Activated naive CD4-positive, alpha-beta T cell treated with anti-CD3 and anti-CD28 coated beads, Interleukin-2, amount 10 ng/mL, durations not matched to agents 7 days and 5 days (primary cell): ENCODE results near the gene CDK18.

ENCODE experiments used
- CTCF ChIA-PET: fragments of 350-600 bp; sonication (Branson Sonifier 250); formaldehyde crosslinking; loops from one replicate; lab custom pipeline; 2021; ENCODE audit warnings: antibody characterized with exemption; lab: Charles Lee
- DNase-seq: peaks from one replicate; pipeline ENCODE4 v3.0.0-alpha.2; 2020
- H3K27ac Mint-ChIP-seq: one replicate; pipeline ENCODE4 v1.8.0; 2021; ENCODE audit warnings: mild to moderate bottlenecking, moderate library complexity, mixed read lengths
- H3K27me3 Mint-ChIP-seq: one replicate; pipeline ENCODE4 v1.8.0; 2021; ENCODE audit warnings: mild to moderate bottlenecking, mixed read lengths
- H3K36me3 Mint-ChIP-seq: one replicate; pipeline ENCODE4 v1.8.0; 2021; ENCODE audit warnings: mixed read lengths
- H3K4me1 Mint-ChIP-seq: one replicate; pipeline ENCODE4 v1.8.0; 2021; ENCODE audit warnings: mixed read lengths
- H3K4me3 Mint-ChIP-seq: one replicate; pipeline ENCODE4 v1.8.0; 2021; ENCODE audit warnings: mild to moderate bottlenecking, moderate library complexity, mixed read lengths
- H3K9me3 Mint-ChIP-seq: one replicate; pipeline ENCODE4 v1.8.0; 2021; ENCODE audit warnings: mixed read lengths

CDK18 gene

DNA sequence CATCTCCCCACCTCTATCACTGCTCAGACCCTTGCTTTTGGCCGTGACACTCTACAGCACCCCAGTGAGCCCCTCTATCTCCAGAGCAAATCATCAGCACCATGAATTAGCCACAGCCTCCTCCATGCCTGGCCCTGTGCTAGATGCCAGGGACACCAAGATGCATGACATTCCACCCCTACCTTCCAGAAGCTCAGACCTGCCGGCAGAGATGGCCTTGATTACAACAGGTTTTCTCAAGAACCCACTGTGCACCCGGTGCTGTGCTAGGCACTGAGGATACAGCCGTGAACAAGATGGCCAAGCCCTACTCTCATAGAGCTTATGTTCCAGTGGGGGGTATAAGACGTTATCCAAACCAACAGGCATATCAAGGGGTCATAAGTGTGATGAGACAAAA lies 30.6 kb downstream of the CDK18 start:
- Mint-ChIP-seq H3K27me3 (peaks cover 34% of the 10 kb centered on the region), H3K27ac (no peak overlapping the region), H3K9me3 (no peaks in the 10 kb centered on the region), H3K36me3 (no peaks in the 10 kb centered on the region), H3K4me3 (no peak overlapping the region), H3K4me1 (peaks cover 11% of the 10 kb centered on the region)
- peak; percentile 5 for DNase-seq
- CTCF ChIA-PET, result interaction anchor here (1.0 to 1.5 kb wide), 3 partner anchors 10 to 122 kb away, joined by 4 to 10 read pairs (median 5); no protein-coding TSS in a partner anchor

DNA sequence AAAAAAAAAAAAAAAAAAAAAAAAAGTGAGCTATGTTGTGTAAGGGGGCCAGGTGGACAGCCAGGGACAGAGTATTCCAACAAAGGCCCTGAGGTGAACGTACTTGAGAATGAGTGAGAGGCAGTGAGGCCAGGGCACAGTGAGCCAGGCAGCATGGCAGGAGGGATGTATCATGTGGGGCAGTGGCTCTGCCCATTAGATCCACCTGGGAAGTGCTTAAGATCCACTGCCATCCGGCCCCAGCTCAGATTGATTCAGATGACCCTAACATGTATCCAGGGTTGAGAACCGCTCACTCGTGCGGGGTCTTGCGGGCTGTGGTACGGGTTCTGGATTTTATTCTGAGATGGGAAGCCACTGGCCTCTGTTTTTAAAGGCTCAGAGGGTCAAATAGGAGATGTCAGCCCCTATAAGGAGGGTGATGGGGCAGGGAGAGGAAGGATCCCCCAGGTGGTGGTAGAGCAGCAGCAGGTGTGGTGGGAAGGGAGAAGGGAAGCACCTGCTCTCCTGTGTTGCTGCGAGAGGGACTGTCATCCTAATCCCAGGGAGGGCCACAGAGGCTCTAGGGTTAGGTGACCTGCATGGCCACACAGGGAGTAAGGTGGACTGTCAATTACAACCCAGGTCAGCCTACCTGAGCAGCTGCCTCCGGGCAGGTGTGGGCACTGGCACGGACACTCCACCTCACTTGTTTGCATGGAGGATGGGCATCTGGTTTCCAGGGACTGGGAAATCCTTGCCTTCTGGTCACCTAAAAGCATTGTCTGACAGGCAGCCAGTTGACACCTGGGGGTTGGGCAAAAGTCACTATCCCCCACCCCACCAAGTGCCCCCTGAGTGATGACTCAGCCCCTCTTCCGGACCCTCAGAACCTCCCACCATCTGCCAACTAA lies 31.6 kb downstream of the CDK18 start:
- Mint-ChIP-seq H3K9me3 (no peaks in the 10 kb centered on the region), H3K36me3 (no peaks in the 10 kb centered on the region), H3K4me1 (peaks cover 11% of the 10 kb centered on the region), H3K27ac (no peak overlapping the region), H3K4me3 (no peak overlapping the region), H3K27me3 (peaks cover 36% of the 10 kb centered on the region)
- DNase-seq, result peak; percentile 16
- CTCF ChIA-PET, result interaction anchor here (0.5 to 1.5 kb wide), 4 partner anchors 7 to 107 kb away, joined by 4 to 10 read pairs (median 4); no protein-coding TSS in a partner anchor

GRCh38 chr1:205536759-205537361 lies 32.4 kb downstream of the CDK18 start:
- Mint-ChIP-seq H3K9me3 (no peaks in the 10 kb centered on the region), H3K4me3 (no peak overlapping the region), H3K4me1 (peaks cover 11% of the 10 kb centered on the region), H3K36me3 (no peaks in the 10 kb centered on the region), H3K27me3 (peaks cover 44% of the 10 kb centered on the region), H3K27ac (no peak overlapping the region)
- DNase-seq, result peak; percentile 18
- CTCF ChIA-PET, result interaction anchor here (0.5 to 2.1 kb wide), 5 partner anchors 8 to 122 kb away, joined by 3 to 12 read pairs (median 5); no protein-coding TSS in a partner anchor

- Mint-ChIP-seq H3K9me3 (no peaks in the 10 kb centered on the region), H3K4me3 (no peak overlapping the region), H3K4me1 (peaks cover 11% of the 10 kb centered on the region), H3K36me3 (no peaks in the 10 kb centered on the region), H3K27me3 (peaks cover 50% of the 10 kb centered on the region), H3K27ac (no peak overlapping the region)
- no peak for DNase-seq
- CTCF ChIA-PET, result interaction anchor here (0.6 to 2.1 kb wide), 5 partner anchors 9 to 513 kb away, joined by 3 to 12 read pairs (median 4); no protein-coding TSS in a partner anchor
Measured at GRCh38 chr1:205537386-205538018, 33.0 kb downstream of the CDK18 start.

GRCh38 chr1:205538235-205538840 lies 33.9 kb downstream of the CDK18 start:
- H3K36me3 Mint-ChIP-seq, result no peaks in the 10 kb centered on the region
- CTCF ChIA-PET, result interaction anchor here (2.1 kb wide), 2 partner anchors 14 to 120 kb away, joined by 12 read pairs; no protein-coding TSS in a partner anchor
- no peak for DNase-seq

GRCh38 chr1:205541161-205541886 lies 36.9 kb downstream of the CDK18 start:
- CTCF ChIA-PET, result interaction anchor here (1.6 to 2.2 kb wide), 2 partner anchors 17 to 117 kb away, joined by 4 to 9 read pairs; no protein-coding TSS in a partner anchor
- H3K27me3 Mint-ChIP-seq, result peaks cover 83% of the 10 kb centered on the region
- DNase-seq, result no peak
- H3K9me3 Mint-ChIP-seq, result no peaks in the 10 kb centered on the region
- H3K4me1 Mint-ChIP-seq, result peaks cover 15% of the 10 kb centered on the region
- H3K36me3 Mint-ChIP-seq, result no peaks in the 10 kb centered on the region
- no peak overlapping the region for H3K27ac Mint-ChIP-seq
- H3K4me3 Mint-ChIP-seq, result no peak overlapping the region

More at GRCh38 chr1:205538235-205538840, 33.9 kb downstream of the CDK18 start:
- Mint-ChIP-seq H3K4me1 (peaks cover 13% of the 10 kb centered on the region), H3K27ac (no peak overlapping the region), H3K4me3 (no peak overlapping the region), H3K9me3 (no peaks in the 10 kb centered on the region), H3K27me3 (peaks cover 59% of the 10 kb centered on the region)

DNA sequence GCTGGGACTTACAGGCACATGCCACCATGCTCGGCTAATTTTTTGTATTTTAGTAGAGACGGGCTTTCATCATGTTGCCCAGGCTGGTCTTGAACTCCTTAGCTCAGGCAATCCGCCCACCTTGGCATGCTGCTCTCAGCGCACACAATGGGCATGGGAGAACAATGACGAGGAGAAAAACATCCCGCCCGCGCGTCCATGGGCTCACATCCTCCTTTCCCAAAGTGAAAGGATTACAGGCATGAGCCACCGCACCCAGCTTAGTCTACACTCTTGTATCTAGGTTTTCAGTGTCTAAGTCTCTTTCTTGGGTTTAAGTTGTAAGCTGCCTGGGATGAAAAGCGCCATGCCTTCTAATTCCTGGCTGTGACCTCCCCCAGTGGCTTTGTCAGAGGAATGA lies 37.9 kb downstream of the CDK18 start:
- no peak for DNase-seq
- Mint-ChIP-seq H3K4me1 (peaks cover 8% of the 10 kb centered on the region), H3K9me3 (no peaks in the 10 kb centered on the region), H3K27ac (no peak overlapping the region), H3K27me3 (peaks cover 83% of the 10 kb centered on the region), H3K4me3 (no peak overlapping the region), H3K36me3 (no peaks in the 10 kb centered on the region)
- CTCF ChIA-PET, result interaction anchor here (2.2 to 2.3 kb wide), 2 partner anchors 18 to 116 kb away, joined by 9 to 10 read pairs; no protein-coding TSS in a partner anchor

DNA sequence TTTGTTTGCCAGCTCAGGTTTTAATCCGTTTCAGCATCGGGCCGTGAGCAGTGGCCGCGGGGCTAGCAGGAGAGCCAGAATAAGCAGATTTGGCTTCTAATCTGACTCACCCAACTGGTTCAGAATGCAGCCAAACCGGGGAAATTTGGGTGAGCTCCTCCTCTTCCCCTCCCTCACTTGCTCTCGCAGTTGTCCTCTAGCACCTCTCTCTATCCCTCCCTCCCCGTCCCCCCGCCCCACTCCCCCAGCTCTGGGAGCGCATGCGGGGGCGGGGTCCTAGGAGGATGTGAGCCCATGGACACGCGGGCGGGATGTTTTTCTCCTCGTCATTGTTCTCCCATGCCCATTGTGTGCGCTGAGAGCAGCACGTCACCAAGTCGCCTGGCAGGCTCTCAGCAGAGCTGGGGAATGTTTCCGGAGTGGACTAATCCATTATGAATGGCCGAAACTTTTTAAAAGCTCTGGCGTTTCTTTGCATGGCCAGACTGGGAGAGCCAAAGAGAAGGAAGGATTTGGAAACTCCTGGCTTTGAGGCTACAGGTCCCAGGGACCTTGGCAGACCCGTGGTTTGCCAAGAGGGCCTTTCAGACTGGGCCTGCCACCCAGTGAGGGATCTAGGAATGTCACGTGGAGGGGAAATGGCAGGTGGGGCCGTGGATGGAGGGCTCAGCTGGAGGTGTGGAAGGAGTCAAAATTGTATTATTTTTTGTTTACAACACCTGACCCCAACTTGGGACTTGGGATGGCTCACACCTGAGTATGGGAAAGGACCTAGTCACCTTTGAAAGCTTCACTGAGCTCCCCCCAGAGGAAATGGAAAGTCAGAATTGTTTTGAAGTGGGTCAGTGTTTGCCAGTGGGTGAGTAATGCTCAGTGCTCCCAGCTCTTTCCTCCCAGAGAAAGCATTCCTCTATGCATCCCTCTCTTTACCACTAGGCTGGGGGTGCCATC lies 39.2 kb downstream of the CDK18 start:
- Mint-ChIP-seq H3K36me3 (no peaks in the 10 kb centered on the region), H3K9me3 (no peaks in the 10 kb centered on the region), H3K4me1 (peaks cover 8% of the 10 kb centered on the region), H3K27ac (no peak overlapping the region), H3K27me3 (peaks cover 91% of the 10 kb centered on the region), H3K4me3 (no peak overlapping the region)
- DNase-seq, result peak; percentile 39
- CTCF ChIA-PET, result interaction anchor here (0.7 to 2.5 kb wide), 8 partner anchors 14 to 168 kb away, joined by 3 to 14 read pairs (median 5); no protein-coding TSS in a partner anchor

DNA sequence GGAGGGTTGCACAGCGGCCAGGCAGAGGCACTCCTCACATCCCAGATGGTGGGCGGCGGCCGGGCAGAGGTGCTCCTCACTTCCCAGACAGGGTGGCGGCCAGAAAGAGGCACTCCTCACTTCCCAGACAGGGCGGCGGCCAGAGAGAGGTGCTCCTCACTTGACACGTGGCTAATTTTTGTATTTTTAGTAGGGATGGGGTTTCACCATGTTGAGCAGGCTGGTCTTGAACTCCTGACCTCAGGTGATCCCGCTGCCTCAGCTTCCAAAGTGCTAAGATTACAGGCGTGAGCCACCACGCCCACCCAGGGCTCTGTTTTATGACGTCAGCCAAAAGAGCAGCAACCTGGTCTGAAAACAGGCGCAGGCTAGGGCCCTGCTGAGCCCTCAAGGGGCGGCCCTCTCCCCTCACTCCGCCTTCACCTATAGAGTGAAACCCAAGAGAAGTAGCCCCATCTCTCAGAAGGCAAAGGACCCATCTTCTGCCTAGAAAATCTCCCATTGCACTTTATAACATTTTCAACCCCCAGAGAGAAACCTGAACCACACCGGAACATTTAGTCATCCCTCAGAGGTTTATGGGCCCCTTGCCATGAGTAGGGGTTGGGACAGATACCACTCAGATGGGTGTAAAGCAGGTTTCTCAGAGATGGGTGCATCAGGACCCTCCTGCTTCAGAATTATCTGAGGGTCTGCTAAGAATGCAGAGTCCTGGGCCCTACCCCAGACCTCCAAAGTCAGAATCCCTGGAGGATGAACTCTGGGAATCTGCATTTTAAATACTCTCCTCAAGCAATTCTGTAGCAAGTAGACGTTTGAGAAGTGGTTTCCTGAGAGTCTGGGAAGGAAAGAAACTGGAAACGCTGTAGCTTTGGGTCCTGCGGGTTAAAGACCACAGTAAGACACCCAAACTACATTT lies 40.8 kb downstream of the CDK18 start:
- H3K9me3 Mint-ChIP-seq, result no peaks in the 10 kb centered on the region
- H3K4me1 Mint-ChIP-seq, result peaks cover 8% of the 10 kb centered on the region
- H3K27ac Mint-ChIP-seq, result no peak overlapping the region

GRCh38 chr1:205545991-205546390 lies 41.5 kb downstream of the CDK18 start:
- peaks cover 8% of the 10 kb centered on the region for H3K4me1 Mint-ChIP-seq
- peaks cover 83% of the 10 kb centered on the region for H3K27me3 Mint-ChIP-seq
- no peaks in the 10 kb centered on the region for H3K9me3 Mint-ChIP-seq
- H3K4me3 Mint-ChIP-seq, result no peak overlapping the region
- DNase-seq, result no peak
- no peak overlapping the region for H3K27ac Mint-ChIP-seq
- CTCF ChIA-PET, result interaction anchor here (0.7 to 1.9 kb wide), 4 partner anchors 21 to 209 kb away, joined by 3 to 6 read pairs (median 4); no protein-coding TSS in a partner anchor
- H3K36me3 Mint-ChIP-seq, result no peaks in the 10 kb centered on the region

More for the DNA sequence above, 40.8 kb downstream of the CDK18 start:
- H3K27me3 Mint-ChIP-seq, result peaks cover 86% of the 10 kb centered on the region
- no peak overlapping the region for H3K4me3 Mint-ChIP-seq
- CTCF ChIA-PET, result interaction anchor here (0.7 to 2.5 kb wide), 5 partner anchors 20 to 208 kb away, joined by 3 to 14 read pairs (median 4); no protein-coding TSS in a partner anchor
- DNase-seq, result no peak
- no peaks in the 10 kb centered on the region for H3K36me3 Mint-ChIP-seq

DNA sequence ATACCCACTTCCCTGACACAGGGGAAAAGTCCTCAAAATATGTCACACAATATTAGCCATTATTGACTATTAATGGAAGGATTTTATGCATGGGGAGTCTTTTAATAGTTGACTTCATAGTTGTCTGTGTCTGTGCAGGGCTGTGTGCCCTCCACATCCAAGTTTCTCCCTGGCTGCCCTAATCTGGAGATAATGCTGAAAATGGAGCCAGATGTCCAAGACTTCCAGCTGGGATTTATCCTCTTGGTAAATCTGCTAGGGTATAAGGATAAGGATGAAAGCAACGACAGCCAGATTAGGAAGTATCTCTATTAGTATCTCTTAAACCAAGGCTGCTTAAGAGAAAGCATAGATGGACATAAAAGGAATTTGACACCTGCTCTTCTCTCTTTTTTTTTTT lies 42.1 kb downstream of the CDK18 start:
- Mint-ChIP-seq H3K36me3 (no peaks in the 10 kb centered on the region), H3K9me3 (no peaks in the 10 kb centered on the region), H3K27ac (no peak overlapping the region), H3K4me3 (no peak overlapping the region), H3K27me3 (peaks cover 78% of the 10 kb centered on the region), H3K4me1 (peaks cover 8% of the 10 kb centered on the region)
- no peak for DNase-seq
- CTCF ChIA-PET, result interaction anchor here (0.7 to 1.9 kb wide), 3 partner anchors 22 to 111 kb away, joined by 3 to 6 read pairs (median 4); no protein-coding TSS in a partner anchor
